ENCODE measurements around the gene ZNF728.

DNA sequence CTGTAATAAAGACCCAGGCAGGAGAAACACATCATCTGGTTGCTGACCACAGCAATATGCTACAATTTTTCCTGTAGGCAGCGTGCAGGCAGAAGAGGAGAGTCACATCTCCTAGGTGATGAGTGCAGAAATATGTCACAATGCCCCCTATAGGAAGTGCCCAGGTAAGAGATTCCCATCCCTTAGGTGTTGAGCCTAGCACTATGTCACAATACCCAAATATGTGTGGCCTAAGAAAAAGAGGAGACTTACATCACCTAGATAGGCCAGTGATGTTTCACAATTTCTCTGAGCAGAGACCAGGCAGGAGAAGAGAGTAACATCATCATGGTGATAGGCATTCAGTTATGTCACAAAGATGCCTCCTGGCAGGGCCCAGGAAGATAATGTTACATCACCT lies 49.4 kb upstream of the ZNF728 start:
- TF ChIP-seq KAT7 (CRISPR knock-in tag; IDR thresholded peaks at IDR 0.05; ENCODE audit: borderline replicate concordance), result no peak
- TF ChIP-seq, protein P1, sequence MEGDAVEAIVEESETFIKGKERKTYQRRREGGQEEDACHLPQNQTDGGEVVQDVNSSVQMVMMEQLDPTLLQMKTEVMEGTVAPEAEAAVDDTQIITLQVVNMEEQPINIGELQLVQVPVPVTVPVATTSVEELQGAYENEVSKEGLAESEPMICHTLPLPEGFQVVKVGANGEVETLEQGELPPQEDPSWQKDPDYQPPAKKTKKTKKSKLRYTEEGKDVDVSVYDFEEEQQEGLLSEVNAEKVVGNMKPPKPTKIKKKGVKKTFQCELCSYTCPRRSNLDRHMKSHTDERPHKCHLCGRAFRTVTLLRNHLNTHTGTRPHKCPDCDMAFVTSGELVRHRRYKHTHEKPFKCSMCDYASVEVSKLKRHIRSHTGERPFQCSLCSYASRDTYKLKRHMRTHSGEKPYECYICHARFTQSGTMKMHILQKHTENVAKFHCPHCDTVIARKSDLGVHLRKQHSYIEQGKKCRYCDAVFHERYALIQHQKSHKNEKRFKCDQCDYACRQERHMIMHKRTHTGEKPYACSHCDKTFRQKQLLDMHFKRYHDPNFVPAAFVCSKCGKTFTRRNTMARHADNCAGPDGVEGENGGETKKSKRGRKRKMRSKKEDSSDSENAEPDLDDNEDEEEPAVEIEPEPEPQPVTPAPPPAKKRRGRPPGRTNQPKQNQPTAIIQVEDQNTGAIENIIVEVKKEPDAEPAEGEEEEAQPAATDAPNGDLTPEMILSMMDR (IDR thresholded peaks at IDR 0.05), result no peak
- no peak for TF ChIP-seq ZNF263 (CRISPR knock-in tag; IDR thresholded peaks at IDR 0.05; ENCODE audit: low read depth)
- TF ChIP-seq, protein P2, sequence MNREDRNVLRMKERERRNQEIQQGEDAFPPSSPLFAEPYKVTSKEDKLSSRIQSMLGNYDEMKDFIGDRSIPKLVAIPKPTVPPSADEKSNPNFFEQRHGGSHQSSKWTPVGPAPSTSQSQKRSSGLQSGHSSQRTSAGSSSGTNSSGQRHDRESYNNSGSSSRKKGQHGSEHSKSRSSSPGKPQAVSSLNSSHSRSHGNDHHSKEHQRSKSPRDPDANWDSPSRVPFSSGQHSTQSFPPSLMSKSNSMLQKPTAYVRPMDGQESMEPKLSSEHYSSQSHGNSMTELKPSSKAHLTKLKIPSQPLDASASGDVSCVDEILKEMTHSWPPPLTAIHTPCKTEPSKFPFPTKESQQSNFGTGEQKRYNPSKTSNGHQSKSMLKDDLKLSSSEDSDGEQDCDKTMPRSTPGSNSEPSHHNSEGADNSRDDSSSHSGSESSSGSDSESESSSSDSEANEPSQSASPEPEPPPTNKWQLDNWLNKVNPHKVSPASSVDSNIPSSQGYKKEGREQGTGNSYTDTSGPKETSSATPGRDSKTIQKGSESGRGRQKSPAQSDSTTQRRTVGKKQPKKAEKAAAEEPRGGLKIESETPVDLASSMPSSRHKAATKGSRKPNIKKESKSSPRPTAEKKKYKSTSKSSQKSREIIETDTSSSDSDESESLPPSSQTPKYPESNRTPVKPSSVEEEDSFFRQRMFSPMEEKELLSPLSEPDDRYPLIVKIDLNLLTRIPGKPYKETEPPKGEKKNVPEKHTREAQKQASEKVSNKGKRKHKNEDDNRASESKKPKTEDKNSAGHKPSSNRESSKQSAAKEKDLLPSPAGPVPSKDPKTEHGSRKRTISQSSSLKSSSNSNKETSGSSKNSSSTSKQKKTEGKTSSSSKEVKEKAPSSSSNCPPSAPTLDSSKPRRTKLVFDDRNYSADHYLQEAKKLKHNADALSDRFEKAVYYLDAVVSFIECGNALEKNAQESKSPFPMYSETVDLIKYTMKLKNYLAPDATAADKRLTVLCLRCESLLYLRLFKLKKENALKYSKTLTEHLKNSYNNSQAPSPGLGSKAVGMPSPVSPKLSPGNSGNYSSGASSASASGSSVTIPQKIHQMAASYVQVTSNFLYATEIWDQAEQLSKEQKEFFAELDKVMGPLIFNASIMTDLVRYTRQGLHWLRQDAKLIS (CRISPR knock-in tag; IDR thresholded peaks at IDR 0.05; ENCODE audit: borderline replicate concordance), result no peak
- no peak for TF ChIP-seq FOXK1 (CRISPR knock-in tag; IDR thresholded peaks at IDR 0.05)
- TF ChIP-seq, protein P3, sequence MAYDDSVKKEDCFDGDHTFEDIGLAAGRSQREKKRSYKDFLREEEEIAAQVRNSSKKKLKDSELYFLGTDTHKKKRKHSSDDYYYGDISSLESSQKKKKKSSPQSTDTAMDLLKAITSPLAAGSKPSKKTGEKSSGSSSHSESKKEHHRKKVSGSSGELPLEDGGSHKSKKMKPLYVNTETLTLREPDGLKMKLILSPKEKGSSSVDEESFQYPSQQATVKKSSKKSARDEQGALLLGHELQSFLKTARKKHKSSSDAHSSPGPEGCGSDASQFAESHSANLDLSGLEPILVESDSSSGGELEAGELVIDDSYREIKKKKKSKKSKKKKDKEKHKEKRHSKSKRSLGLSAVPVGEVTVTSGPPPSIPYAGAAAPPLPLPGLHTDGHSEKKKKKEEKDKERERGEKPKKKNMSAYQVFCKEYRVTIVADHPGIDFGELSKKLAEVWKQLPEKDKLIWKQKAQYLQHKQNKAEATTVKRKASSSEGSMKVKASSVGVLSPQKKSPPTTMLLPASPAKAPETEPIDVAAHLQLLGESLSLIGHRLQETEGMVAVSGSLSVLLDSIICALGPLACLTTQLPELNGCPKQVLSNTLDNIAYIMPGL (CRISPR knock-in tag; IDR thresholded peaks at IDR 0.05), result no peak
- TF ChIP-seq, protein P4, sequence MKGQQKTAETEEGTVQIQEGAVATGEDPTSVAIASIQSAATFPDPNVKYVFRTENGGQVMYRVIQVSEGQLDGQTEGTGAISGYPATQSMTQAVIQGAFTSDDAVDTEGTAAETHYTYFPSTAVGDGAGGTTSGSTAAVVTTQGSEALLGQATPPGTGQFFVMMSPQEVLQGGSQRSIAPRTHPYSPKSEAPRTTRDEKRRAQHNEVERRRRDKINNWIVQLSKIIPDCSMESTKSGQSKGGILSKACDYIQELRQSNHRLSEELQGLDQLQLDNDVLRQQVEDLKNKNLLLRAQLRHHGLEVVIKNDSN (CRISPR knock-in tag; IDR thresholded peaks at IDR 0.05), result no peak
- TF ChIP-seq, protein P5, sequence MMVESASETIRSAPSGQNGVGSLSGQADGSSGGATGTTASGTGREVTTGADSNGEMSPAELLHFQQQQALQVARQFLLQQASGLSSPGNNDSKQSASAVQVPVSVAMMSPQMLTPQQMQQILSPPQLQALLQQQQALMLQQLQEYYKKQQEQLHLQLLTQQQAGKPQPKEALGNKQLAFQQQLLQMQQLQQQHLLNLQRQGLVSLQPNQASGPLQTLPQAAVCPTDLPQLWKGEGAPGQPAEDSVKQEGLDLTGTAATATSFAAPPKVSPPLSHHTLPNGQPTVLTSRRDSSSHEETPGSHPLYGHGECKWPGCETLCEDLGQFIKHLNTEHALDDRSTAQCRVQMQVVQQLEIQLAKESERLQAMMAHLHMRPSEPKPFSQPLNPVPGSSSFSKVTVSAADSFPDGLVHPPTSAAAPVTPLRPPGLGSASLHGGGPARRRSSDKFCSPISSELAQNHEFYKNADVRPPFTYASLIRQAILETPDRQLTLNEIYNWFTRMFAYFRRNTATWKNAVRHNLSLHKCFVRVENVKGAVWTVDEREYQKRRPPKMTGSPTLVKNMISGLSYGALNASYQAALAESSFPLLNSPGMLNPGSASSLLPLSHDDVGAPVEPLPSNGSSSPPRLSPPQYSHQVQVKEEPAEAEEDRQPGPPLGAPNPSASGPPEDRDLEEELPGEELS (CRISPR knock-in tag; IDR thresholded peaks at IDR 0.05), result no peak
- no peak for TF ChIP-seq ZNF121 (CRISPR knock-in tag; IDR thresholded peaks at IDR 0.05)
- TF ChIP-seq, protein P6, sequence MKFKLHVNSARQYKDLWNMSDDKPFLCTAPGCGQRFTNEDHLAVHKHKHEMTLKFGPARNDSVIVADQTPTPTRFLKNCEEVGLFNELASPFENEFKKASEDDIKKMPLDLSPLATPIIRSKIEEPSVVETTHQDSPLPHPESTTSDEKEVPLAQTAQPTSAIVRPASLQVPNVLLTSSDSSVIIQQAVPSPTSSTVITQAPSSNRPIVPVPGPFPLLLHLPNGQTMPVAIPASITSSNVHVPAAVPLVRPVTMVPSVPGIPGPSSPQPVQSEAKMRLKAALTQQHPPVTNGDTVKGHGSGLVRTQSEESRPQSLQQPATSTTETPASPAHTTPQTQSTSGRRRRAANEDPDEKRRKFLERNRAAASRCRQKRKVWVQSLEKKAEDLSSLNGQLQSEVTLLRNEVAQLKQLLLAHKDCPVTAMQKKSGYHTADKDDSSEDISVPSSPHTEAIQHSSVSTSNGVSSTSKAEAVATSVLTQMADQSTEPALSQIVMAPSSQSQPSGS (CRISPR knock-in tag; IDR thresholded peaks at IDR 0.05; ENCODE audit: borderline replicate concordance, low read depth), result no peak
- TF ChIP-seq NR1H2 (CRISPR knock-in tag; IDR thresholded peaks at IDR 0.05), result no peak
- TF ChIP-seq, protein P7, sequence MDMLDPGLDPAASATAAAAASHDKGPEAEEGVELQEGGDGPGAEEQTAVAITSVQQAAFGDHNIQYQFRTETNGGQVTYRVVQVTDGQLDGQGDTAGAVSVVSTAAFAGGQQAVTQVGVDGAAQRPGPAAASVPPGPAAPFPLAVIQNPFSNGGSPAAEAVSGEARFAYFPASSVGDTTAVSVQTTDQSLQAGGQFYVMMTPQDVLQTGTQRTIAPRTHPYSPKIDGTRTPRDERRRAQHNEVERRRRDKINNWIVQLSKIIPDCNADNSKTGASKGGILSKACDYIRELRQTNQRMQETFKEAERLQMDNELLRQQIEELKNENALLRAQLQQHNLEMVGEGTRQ (CRISPR knock-in tag; IDR thresholded peaks at IDR 0.05), result no peak
